ENCODE data around the gene MYBPC2. TPM values are rescaled to one million over a fixed set of nuclear protein-coding genes. Genes with fewer than 3 reads are reported as not detected.

The MYBPC2 gene
- not detected in 2 replicates for total RNA-seq (ENCODE audit: low replicate concordance)

DNA sequence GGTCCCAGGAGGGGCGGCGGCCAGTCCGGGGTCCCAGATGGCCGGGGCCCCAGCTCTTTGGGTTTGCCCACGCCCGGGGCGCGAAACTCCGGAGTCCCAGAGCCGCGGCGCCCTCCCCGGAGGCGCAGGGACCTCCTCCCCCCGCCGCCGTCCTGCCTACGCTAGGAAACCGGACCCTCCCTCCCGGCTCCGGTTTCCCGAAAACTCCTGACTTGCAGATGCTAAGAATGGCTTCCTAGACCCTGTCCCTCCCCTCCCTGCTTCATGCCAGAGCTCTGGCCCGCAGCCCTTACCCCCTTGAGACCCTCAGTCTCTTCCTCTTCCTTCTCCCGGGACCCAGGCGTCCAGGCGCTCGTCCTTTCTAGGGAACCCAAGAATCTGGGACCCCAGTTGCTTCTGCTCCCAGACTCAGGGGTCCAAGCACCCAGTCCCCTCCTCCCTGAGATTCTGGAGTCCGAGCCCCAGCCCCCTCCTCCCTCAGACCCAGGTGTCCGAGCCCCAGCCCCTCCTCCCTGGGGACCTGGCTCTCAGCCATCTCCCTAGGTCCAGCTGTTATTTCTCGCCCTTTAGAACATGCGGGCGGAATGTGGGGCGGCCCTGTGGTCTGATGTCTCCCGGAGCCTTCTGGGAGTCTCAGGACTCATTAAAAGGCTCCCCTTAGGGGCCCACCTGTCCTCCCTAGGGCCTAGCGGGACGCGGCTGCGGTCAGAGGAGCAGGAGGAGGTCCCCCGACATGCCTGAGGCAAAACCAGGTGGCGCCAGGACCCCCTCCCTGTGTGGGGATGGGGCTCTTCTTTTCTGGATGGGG lies at the start of gene MYBPC2:
MYBPC2 (plus strand) TSS at position 672 of the 808 bp plus-strand sequence; CDS start at position 734, 62 bp downstream.
- peak within 1 kb of the TSS; percentile 69 for H3K4me3 ChIP-seq (ENCODE audit: low read depth, low read length)
- no peak for TF ChIP-seq CTCF (IDR thresholded peaks at IDR 0.05; ENCODE audit: insufficient read depth, low read length)
- DNase-seq (ENCODE audit: low read depth): no peak

DNA sequence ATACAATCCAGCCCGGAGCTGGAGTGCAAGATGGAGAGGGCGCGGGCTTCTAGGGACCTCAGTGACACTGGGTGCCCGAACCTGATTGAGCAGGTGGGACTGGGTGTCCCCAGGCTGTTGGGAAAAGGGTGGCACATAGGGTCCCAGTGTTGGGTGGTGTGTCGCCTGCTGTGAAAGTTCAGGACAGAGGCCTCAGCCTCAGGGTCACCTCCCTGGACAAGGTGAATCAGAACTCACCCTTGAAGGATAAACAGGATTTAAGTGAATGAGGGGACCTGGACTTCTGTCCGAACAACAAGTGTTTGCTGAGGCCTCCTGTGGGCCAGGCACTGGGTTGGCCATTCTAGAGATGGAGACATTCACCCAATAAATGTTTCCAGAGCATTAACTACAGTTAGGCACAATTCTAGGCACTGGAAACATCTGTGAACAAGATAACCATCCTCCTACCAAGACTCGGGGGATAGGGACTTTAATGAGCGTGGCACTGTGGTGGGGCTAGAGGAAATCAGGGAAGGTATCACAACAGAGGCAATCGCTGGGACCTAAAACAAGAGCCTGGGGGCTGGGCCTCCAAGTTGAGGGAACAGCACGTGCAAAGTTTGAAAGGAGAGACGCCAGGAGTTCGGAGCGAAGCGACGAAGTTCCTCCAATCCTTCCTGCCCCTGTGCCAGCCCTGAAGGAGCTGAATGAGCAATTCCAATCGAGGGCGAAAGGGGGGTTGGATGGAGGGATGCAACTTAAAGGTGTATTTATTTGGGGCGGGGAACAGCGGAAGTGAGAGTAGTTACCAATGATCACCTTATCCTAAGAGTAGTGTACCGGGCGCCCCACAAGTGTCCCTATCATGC lies 49.5 kb upstream of the MYBPC2 start:
- H3K4me3 ChIP-seq (ENCODE audit: low read depth, low read length): peak overlapping the region; percentile 81
- DNase-seq (ENCODE audit: low read depth): no peak
- TF ChIP-seq CTCF (IDR thresholded peaks at IDR 0.05; ENCODE audit: insufficient read depth, low read length): no peak

DNA sequence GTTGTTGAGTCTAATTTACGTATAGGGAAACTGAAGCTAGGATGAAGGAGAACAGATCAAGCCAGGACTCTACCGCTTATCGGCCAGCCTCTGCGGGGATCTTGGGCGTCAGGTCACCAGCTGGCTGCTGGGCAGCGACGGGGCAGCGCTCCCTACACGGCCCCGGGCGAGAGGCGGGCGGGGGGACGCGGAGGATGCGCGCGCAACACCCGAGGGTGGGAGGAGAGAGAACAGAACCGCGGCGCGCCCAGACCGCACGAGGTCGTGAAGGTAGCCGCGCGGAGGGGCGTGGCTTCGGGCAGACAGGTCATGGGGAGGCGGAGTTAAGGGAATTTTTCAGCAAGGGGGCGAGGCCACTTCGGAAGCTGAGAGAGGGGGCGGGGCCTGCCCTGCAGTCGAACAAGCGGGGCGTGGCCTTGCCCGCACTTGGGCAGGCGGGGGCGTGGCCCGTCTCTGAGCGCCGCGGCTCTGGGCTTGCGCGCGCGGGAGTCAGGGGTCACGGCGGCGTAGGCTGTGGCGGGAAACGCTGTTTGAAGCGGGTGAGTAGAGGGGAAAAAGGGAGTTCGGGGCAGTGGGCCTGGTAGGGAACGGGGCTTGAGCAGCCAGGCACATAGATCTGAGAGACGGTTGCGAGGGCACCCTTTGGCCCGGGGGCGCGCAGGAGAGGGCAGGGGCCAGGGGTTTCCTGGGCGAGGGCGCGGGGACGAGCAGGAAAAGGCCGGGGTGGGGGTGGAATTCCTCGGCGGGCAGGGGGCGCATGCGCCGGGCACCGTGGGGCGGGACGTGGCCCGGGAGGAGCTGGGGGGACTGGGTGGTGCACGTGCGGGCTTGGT lies 48.6 kb upstream of the MYBPC2 start, which contains the start of gene POLD1:
POLD1 (plus strand) TSS at position 496 of the 833 bp plus-strand sequence. CDS start 14,505 bp downstream, outside the sequence.
- DNase-seq (ENCODE audit: low read depth): peak; percentile 95
- peak within 1 kb of the TSS; percentile 81 for H3K4me3 ChIP-seq (ENCODE audit: low read depth, low read length)
- no peak for TF ChIP-seq CTCF (IDR thresholded peaks at IDR 0.05; ENCODE audit: insufficient read depth, low read length)

GRCh38 chr19:50384685-50385535 lies 47.8 kb upstream of the MYBPC2 start:
- no peak for DNase-seq (ENCODE audit: low read depth)
- no peak for TF ChIP-seq CTCF (IDR thresholded peaks at IDR 0.05; ENCODE audit: insufficient read depth, low read length)

DNA sequence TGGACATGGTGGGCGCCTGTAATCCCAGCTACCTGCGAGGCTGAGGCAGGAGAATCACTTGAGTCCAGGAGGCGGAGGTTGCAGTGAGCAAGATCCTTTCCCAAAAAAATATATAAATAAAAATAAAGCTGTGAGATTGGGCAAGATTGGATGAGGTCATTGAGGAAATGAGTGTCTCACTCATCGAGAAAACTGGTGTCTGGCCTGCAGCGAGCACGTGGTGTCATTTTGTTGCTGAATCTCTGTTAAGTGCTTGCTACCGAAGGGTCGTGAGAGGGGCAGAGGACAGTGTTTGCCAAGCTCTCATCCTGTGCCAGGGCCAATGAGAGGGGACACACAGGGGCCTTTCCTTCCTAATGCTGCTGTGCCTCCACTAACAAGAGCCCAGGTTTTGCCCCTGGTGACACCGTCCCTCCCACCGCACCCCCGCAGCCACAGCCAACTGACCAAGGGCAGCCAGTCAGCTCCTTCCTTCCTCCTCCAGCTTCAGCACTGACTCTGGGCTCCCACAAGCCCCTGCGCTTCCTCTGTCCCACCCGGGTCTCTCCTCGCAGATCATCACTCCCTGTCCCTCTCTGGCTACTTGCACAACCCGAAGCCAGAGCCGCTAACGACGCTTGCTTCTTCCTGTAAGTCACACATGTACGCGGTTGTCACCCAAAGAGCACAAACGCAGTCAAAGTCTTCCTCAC lies 45.4 kb upstream of the MYBPC2 start:
- no peak for TF ChIP-seq CTCF (IDR thresholded peaks at IDR 0.05; ENCODE audit: insufficient read depth, low read length)
- H3K4me3 ChIP-seq (ENCODE audit: low read depth, low read length): no peak overlapping the region
- DNase-seq (ENCODE audit: low read depth): no peak

More at GRCh38 chr19:50384685-50385535, 47.8 kb upstream of the MYBPC2 start:
- peak overlapping the region; percentile 81 for H3K4me3 ChIP-seq (ENCODE audit: low read depth, low read length)
